HCT116 (cell line): ENCODE results near the gene XRN2. TPM values are rescaled to one million over a fixed set of nuclear protein-coding genes. Genes with fewer than 3 reads are reported as not detected.

Experiments used
- ATAC-seq: fragments of 200-7000 bp; cut with Tn5 transposase; 2 replicates; pipeline ENCODE4 v1.9.1; 2020; ENCODE audit warnings: mild to moderate bottlenecking, moderate library complexity
- BruUV-seq: library from RNA; stranded (reverse); fragments of 400-500 nt; replicated peaks from 2 replicates; lab custom pipeline; 2021; lab: Mats Ljungman, UMichigan
- CTCF ChIA-PET: fragments of 300-600 bp; sonication (Branson Sonifier 250); formaldehyde crosslinking; loops from one replicate; lab custom pipeline; 2021; ENCODE audit warnings: antibody characterized with exemption; lab: Charles Lee
- POLR2A ChIA-PET: fragments of 300-600, 350-600 bp; sonication (Branson Sonifier 250); formaldehyde crosslinking; loops from one replicate; lab custom pipeline; 2021; ENCODE audit warnings: antibody characterized with exemption; lab: Charles Lee
- RAD21 ChIA-PET, 2 experiments: fragments of 300-600 bp; sonication (Branson Sonifier 250); formaldehyde crosslinking; loops; one replicate each; lab custom pipeline; 2023; ENCODE audit warnings: low total read pairs in 2 of 2; ENCODE audit not compliant: uncharacterized antibody in 2 of 2, unreplicated experiment in 2 of 2, low non-redundant PET in 1 of 2; lab: Charles Lee
- DNase-seq: peaks from one replicate; pipeline ENCODE4 v3.0.0-alpha.2; 2010; ENCODE audit warnings: low read depth, low spot score
- H2AFZ ChIP-seq: fragments of 200-600 bp; shearing (Covaris generic), sonication (generic); 2 replicates; pipeline ENCODE4 v1.6.1; 2017; ENCODE audit warnings: low read depth, mixed run types, mixed read lengths, antibody characterized with exemption, low read length; ENCODE audit not compliant: poor library complexity, severe bottlenecking
- H3K27ac ChIP-seq: 2 replicates; pipeline ENCODE4 v1.5.1; 2012; ENCODE audit warnings: low read depth, low read length
- H3K27me3 ChIP-seq: fragments of 200-600 bp; sonication (generic); 2 replicates; pipeline ENCODE4 v1.6.1; 2016; ENCODE audit warnings: mixed run types, low read length, mixed read lengths; ENCODE audit not compliant: insufficient read depth
- H3K36me3 ChIP-seq, 2 experiments: fragments of 200-500 bp in 1 of 2; fragments of 200-600 bp in 1 of 2; sonication (Bioruptor generic) in 1 of 2; sonication (generic) in 1 of 2; 2 replicates each; pipeline versions ENCODE4 v1.5.1 to v1.6.1; 2014 to 2016; ENCODE audit warnings: low read length in 2 of 2, inconsistent platforms in 1 of 2, mixed read lengths in 1 of 2, mixed run types in 1 of 2; ENCODE audit not compliant: insufficient read depth in 2 of 2, control insufficient read depth in 1 of 2
- H3K4me1 ChIP-seq, 2 experiments: fragments of 200-600 bp in 1 of 2; sonication (generic) in 1 of 2; 2 replicates each; pipeline versions ENCODE4 v1.5.1 to v1.6.1; 2012 to 2017; ENCODE audit warnings: low read length in 2 of 2, inconsistent platforms in 1 of 2, mild to moderate bottlenecking in 1 of 2, mixed read lengths in 1 of 2, mixed run types in 1 of 2, moderate library complexity in 1 of 2; ENCODE audit not compliant: insufficient read depth in 2 of 2, control insufficient read depth in 1 of 2
- H3K4me2 ChIP-seq: fragments of 200-600 bp; sonication (generic); 2 replicates; pipeline ENCODE4 v1.6.1; 2017; ENCODE audit warnings: mixed run types, low read length, mixed read lengths
- H3K4me3 ChIP-seq, 2 experiments: fragments of 200-600 bp in 1 of 2; sonication (generic) in 1 of 2; replicated peaks in 1 of 2; 2 replicates each; pipeline ENCODE4 v1.5.1; 2011 to 2016; ENCODE audit warnings: low read length in 2 of 2, control low read depth in 1 of 2, low read depth in 1 of 2, mild to moderate bottlenecking in 1 of 2, mixed read lengths in 1 of 2, mixed run types in 1 of 2
- H3K79me2 ChIP-seq: fragments of 200-600 bp; sonication (generic); 2 replicates; pipeline ENCODE4 v1.6.1; 2017; ENCODE audit warnings: mild to moderate bottlenecking, mixed run types, low read length, moderate library complexity, mixed read lengths; ENCODE audit not compliant: insufficient read depth
- H3K9ac ChIP-seq: fragments of 200-600 bp; sonication (generic); 2 replicates; pipeline ENCODE4 v1.6.1; 2016; ENCODE audit warnings: low read length, mixed read lengths
- H3K9me2 ChIP-seq: fragments of 200-600 bp; sonication (generic), shearing (Covaris generic); 2 replicates; pipeline ENCODE4 v1.6.1; 2017; ENCODE audit warnings: mixed run types, mild to moderate bottlenecking, moderate library complexity; ENCODE audit not compliant: insufficient read depth
- H3K9me3 ChIP-seq, 2 experiments: fragments of 200-500 bp in 1 of 2; fragments of 200-600 bp in 1 of 2; sonication (Bioruptor generic) in 1 of 2; sonication (generic) in 1 of 2; 2 replicates each; pipeline ENCODE4 v1.6.1; 2014 to 2017; ENCODE audit warnings: low read length in 2 of 2, mixed read lengths in 2 of 2, inconsistent platforms in 1 of 2, low read depth in 1 of 2, mild to moderate bottlenecking in 1 of 2, mixed run types in 1 of 2, moderate library complexity in 1 of 2; ENCODE audit not compliant: control insufficient read depth in 1 of 2, insufficient read depth in 1 of 2
- H4K20me1 ChIP-seq: fragments of 200-600 bp; sonication (generic), shearing (Covaris generic); 2 replicates; pipeline ENCODE4 v1.6.1; 2017; ENCODE audit warnings: mixed run types, mild to moderate bottlenecking, moderate library complexity; ENCODE audit not compliant: insufficient read depth
- ELF1 ChIP-seq: IDR thresholded peaks from 2 replicates; pipeline ENCODE4 v1.6.1; 2012; ENCODE audit warnings: low read depth, borderline replicate concordance
- RAD21 ChIP-seq: IDR thresholded peaks from 2 replicates; pipeline ENCODE4 v1.6.1; 2012; ENCODE audit warnings: low read depth, mild to moderate bottlenecking
- SIN3A ChIP-seq: IDR thresholded peaks from 2 replicates; pipeline ENCODE4 v1.6.1; 2012; ENCODE audit warnings: low read depth
- TCF7L2 ChIP-seq: IDR thresholded peaks from 2 replicates; pipeline ENCODE4 v1.7.0; 2011; ENCODE audit warnings: borderline replicate concordance, inconsistent platforms; ENCODE audit not compliant: insufficient read depth, insufficient read length; ENCODE audit errors: extremely low read depth
- YY1 ChIP-seq: IDR thresholded peaks from 2 replicates; pipeline ENCODE4 v1.6.1; 2011; ENCODE audit warnings: low read length, low read depth, moderate library complexity, mild to moderate bottlenecking; ENCODE audit not compliant: insufficient replicate concordance; ENCODE audit errors: extremely low read depth
- intact Hi-C: fragments of 100-400 bp; cut with micrococcal nuclease; formaldehyde crosslinking; loops from 2 replicates; pipeline ENCODE4 v1.10.0; 2022
- total RNA-seq: library from RNA; stranded (reverse); gene quantifications from one replicate; pipeline ENCODE4 v1.2.1, GENCODE V29; 2021; ENCODE audit not compliant: unreplicated experiment

Gene XRN2
- total RNA-seq, 1 experiment from 2014 or later: 101 TPM

DNA sequence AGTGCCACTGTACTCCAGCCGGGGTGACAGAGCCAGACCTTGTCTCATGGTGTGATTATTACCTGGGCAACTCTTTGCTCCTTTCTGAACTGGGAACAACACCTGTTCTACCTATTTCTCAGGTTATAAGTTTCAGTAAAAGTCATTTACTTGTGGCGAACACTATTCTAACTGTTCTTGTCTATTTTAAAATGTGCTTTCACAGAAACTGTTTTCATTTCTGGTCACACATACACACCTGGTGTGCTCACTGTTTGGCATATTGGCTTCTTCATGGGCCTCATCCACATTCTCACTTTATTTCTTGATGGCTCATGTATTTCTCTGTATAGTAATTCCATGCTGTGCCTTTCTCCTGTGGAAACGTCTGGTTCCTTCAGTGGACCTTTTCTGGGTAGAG lies 30.5 kb upstream of the XRN2 start:
- CTCF ChIA-PET: no interaction called here
- no peak for DNase-seq
- no TSS peak for BruUV-seq

DNA sequence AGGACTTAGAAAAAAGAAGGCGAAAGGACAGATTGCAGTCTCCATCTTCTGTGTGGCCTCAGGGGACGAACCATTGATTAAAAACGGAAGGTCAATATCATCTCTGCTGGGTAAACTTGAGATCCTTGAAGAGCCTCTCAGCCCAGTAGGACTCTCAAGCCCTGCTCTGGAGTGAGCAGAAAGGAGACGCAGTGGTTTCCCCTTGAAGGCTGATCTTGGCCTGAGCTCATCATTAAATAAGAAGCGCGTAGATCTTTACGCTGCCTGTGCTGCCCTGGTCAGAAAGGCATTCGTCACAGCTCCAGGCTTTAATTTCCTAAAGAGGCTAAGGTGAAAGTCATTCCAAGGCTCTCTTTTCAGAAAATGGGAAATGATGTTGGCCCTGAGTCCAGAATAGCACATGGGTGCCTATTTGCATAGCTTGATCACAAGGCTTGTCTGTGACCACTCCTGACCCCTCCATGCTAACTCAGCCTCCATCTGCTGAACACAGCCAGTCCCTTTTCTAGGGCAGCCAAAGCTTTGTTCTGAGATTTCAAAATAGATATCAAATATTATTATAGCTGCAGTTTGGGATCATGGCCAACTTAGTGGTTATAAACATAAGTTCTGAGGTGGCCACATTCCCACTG lies 29.3 kb upstream of the XRN2 start:
- ChIA-PET RAD21 (no interaction called here), POLR2A (no interaction called here), CTCF (no interaction called here)
- no peak overlapping the region for H3K9ac ChIP-seq
- no peaks in the 10 kb centered on the region for H3K4me1 ChIP-seq
- H3K4me2 ChIP-seq: no peak overlapping the region
- intact Hi-C loops: no loop called here
- BruUV-seq: no TSS peak
- H4K20me1 ChIP-seq: no peaks in the 10 kb centered on the region
- no peaks in the 10 kb centered on the region for H3K9me2 ChIP-seq
- no peak for DNase-seq
- H3K36me3 ChIP-seq: no peaks in the 10 kb centered on the region
- H3K9me3 ChIP-seq: no peaks in the 10 kb centered on the region
- H3K4me3 ChIP-seq: no peak overlapping the region
- no peak for ATAC-seq
- TF ChIP-seq SIN3A (no peak), TCF7L2 (no peak), ELF1 (no peak)
- H3K79me2 ChIP-seq: no peaks in the 10 kb centered on the region
- no peak overlapping the region for H3K27ac ChIP-seq
- H2AFZ ChIP-seq: no peak overlapping the region
- H3K27me3 ChIP-seq: 0 out of 2 replicates have a peak, but pooled peaks cover 2% of the 10 kb centered on the region

More for the DNA sequence above, 30.5 kb upstream of the XRN2 start:
- Histone ChIP-seq H3K79me2 (no peaks in the 10 kb centered on the region), H4K20me1 (no peaks in the 10 kb centered on the region), H3K4me2 (no peak overlapping the region), H3K9me2 (no peaks in the 10 kb centered on the region), H3K9ac (no peak overlapping the region), H3K27me3 (no peaks in the 10 kb centered on the region), H3K9me3 (no peaks in the 10 kb centered on the region), H3K4me1 (no peaks in the 10 kb centered on the region), H3K36me3 (no peaks in the 10 kb centered on the region), H2AFZ (no peak overlapping the region), H3K4me3 (no peak overlapping the region), H3K27ac (no peak overlapping the region)
- no peak for ATAC-seq
- no peak for TF ChIP-seq YY1
- no peak for TF ChIP-seq RAD21
- POLR2A ChIA-PET: no interaction called here
- RAD21 ChIA-PET: no interaction called here
- intact Hi-C loops: no loop called here
